Testis (tissue), 2 donors: ENCODE data around the gene DCTN1.

Source experiments
- CTCF ChIP-seq, 3 experiments: fragments of 450-650 bp in 2 of 3; fragments of 200-600 bp in 1 of 3; sonication (generic) in 1 of 3; IDR thresholded peaks; one replicate each; pipeline ENCODE4 v1.5.1; 2016 to 2019; ENCODE audit warnings: antibody characterized with exemption in 3 of 3, mild to moderate bottlenecking in 2 of 3, moderate library complexity in 1 of 3
- POLR2A ChIP-seq: fragments of 450-650 bp; IDR thresholded peaks from one replicate; pipeline ENCODE4 v1.6.1; 2017; ENCODE audit warnings: antibody characterized with exemption, mild to moderate bottlenecking, moderate library complexity

GRCh38 chr2:74366036-74366435 lies 14.1 kb downstream of the DCTN1 start:
- TF ChIP-seq CTCF (IDR thresholded peaks at IDR 0.05) = no peak
- TF ChIP-seq POLR2A = no peak
